Gastroesophageal sphincter (tissue), 2 donors: ENCODE data around the gene NUDT14.

Experiments
- POLR2A ChIP-seq, 2 donors: fragments of 450-650 bp; IDR thresholded peaks; one replicate each; pipeline ENCODE4 v1.6.1; 2017; ENCODE audit warnings: antibody characterized with exemption in 2 of 2, mild to moderate bottlenecking in 2 of 2, moderate library complexity in 1 of 2
- POLR2AphosphoS5 ChIP-seq: sonication (generic); formaldehyde crosslinking; IDR thresholded peaks from one replicate; pipeline ENCODE4 v1.6.1; 2017; ENCODE audit warnings: antibody characterized with exemption

DNA sequence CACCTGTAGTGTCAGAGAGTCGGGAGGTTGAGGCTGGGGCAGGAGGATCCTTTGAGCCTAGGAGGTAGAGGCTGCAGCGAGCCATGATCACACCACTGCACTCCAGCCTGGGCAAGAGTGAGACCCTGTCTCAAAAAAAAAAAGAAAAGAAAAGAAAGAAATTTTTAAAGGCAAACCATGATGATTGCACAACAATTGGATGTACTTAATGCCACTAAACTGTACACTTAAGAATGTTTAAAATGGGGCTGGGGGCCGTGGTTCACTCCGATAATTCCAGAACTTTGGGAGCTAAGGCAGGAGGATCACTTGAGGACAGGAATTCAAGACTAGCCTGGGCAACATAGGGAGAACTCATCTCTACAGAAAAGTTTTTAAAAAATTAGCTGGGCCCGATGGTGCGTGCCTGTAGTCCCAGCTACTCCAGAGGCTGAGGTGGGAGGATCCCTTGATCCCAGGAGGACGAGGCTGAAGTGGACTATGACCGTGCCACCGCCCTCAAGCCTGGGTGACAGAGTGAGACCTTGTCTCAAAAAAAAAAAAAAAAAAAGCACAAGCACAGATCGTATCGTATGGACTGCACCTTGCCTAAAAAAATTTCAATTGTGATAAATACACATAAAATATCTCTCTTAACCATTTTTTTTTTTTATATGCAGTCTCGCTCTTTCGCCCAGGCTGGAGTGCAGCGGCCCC lies 45.3 kb downstream of the NUDT14 start:
- no peak for TF ChIP-seq POLR2AphosphoS5
- no peak for TF ChIP-seq POLR2A (IDR thresholded peaks at IDR 0.05)
